Mesodermal cell (in vitro differentiated cells): ENCODE data around the gene AQP1.

Experiments
- H3K27ac ChIP-seq: 2 replicates; pipeline ENCODE4 v1.7.0; 2013; ENCODE audit warnings: mild to moderate bottlenecking, low read depth, low read length, moderate library complexity; ENCODE audit not compliant: severe bottlenecking
- H3K36me3 ChIP-seq: 2 replicates; pipeline ENCODE4 v1.7.1; 2013; ENCODE audit warnings: mild to moderate bottlenecking, low read length, moderate library complexity; ENCODE audit not compliant: control insufficient read depth, insufficient read depth
- H3K4me1 ChIP-seq: one replicate; pipeline ENCODE4 v1.7.1; 2013; ENCODE audit warnings: mild to moderate bottlenecking, low read length; ENCODE audit not compliant: insufficient read depth, control insufficient read depth, poor library complexity, severe bottlenecking
- H3K4me3 ChIP-seq: 2 replicates; pipeline ENCODE4 v1.7.0; 2013; ENCODE audit warnings: low read length, control low read depth, mild to moderate bottlenecking; ENCODE audit not compliant: insufficient read depth, poor library complexity, severe bottlenecking; ENCODE audit errors: extremely low read depth
- H3K9me3 ChIP-seq: 2 replicates; pipeline ENCODE4 v1.7.1; 2013; ENCODE audit warnings: mild to moderate bottlenecking, low read length, moderate library complexity; ENCODE audit not compliant: control insufficient read depth
- WGBS, 2 experiments: methylation state at CpG; one replicate each; pipeline ENCODE4 v1.1.5; 2013; ENCODE audit warnings: missing lambda C conversion rate in 2 of 2; ENCODE audit not compliant: insufficient coverage in 2 of 2; 5-methylcytosine and 5-hydroxymethylcytosine counted together

AQP1 gene

DNA sequence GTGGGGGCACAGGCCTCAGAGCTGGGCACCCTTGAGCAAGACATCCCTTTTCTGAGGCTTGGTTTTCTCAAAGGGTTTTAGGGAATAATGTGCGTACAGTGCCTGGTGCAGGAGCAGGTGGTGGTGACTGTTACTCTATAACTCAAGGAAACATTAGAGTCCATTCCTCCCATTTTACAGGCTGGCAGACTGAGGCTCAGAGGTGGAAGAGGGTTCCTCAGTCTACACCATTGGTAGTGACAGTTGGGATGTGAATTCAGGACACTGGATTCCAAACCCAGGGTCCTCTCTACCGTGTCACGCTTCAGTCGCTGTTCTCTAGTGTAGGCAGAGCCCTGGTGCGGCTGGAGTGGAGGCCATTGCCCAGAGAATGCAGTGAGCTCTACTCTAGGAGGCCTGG, 40.0 kb upstream of the AQP1 start:
- H3K4me3 ChIP-seq, result no peak overlapping the region
- WGBS, 2 experiments, result 98 to 100% methylated on average over 4 of the region's 5 CpGs
- no peak overlapping the region for H3K27ac ChIP-seq
- no peaks in the 10 kb centered on the region for H3K36me3 ChIP-seq
- H3K9me3 ChIP-seq, result no peaks in the 10 kb centered on the region
- H3K4me1 ChIP-seq, result peaks cover 12% of the 10 kb centered on the region

DNA sequence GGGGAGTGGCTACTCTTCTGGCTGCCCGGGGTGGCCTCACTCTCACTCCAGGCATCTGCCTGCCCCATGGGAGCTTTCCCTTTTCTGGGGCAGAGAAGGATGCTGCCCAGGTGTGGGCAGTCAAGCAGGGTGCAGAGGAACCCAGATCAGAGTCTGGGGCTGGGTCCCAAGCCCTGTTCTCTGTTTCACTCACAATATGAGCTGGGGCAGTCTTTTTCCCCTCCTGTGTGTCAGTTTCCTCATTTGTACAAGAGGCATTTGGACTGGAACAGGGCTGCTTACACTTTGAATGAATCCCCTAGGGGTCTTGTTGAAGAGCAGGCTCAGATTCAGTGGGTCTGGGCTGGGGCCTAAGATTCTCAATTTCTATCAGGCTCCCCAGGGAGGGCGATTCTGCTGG, 38.4 kb upstream of the AQP1 start:
- WGBS, 2 experiments, result 67 to 82% methylated on average over 1 to 2 of the region's 2 CpGs
- Histone ChIP-seq H3K9me3 (no peaks in the 10 kb centered on the region), H3K4me1 (peaks cover 14% of the 10 kb centered on the region), H3K4me3 (no peak overlapping the region), H3K36me3 (no peaks in the 10 kb centered on the region), H3K27ac (no peak overlapping the region)

DNA sequence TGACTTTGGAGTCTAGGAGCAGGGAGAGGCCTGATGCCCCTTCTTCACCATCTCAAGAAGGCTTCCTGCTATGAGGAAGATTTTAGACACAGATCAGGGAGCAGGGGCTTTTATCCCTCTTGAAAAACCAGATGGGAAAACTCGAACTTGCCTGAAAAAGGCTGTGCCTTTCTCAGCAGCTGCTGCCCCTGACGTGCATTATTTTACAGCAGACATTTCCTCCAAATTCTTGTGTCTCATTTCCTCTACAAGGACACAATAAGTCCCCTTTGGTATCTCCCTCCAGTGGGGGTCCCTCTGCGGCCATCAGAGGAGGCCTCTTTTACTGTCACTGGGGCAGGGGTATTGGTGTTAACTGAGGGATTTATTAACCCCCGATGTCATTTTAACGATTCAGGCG, 38.0 kb upstream of the AQP1 start:
- Histone ChIP-seq H3K36me3 (no peaks in the 10 kb centered on the region), H3K27ac (no peak overlapping the region), H3K4me1 (peaks cover 14% of the 10 kb centered on the region), H3K4me3 (no peak overlapping the region), H3K9me3 (no peaks in the 10 kb centered on the region)
- 80 to 100% methylated on average over 1 to 2 of the region's 6 CpGs for WGBS, 2 experiments

DNA sequence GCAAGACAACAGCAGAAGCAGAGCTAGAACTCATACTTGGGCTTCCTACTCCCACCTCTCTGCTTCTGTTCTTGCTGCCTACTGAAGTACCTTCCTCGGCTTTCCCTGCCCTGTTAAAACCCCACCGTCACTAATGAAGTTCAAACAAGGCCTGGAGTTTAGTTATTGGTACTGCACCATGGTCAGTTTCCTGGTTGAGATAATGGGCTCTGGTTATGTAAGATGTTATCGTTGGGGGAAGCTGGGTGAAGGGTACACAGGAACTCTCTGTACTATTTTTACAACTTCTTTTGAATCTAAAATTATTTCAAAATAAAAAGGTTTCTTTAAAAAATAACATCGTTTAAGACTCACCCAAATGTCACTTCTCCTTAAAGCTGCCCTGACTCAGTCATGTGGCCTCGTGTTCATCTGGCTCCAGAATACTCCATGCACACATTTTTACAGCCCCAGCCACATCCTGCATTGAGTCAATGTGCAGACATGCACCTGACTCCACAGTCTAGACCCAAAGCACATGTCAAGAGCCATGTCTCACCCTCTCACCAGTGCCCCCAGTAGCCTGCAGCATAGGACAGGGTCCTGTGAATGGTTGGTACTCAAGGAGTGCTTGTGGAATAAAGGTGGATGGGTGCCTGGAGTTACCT, 36.9 kb upstream of the AQP1 start:
- 90 to 95% methylated on average over 3 to 4 of the region's 5 CpGs for WGBS, 2 experiments
- H3K9me3 ChIP-seq, result no peaks in the 10 kb centered on the region
- H3K4me1 ChIP-seq, result peaks cover 22% of the 10 kb centered on the region
- H3K27ac ChIP-seq, result no peak overlapping the region
- H3K4me3 ChIP-seq, result no peak overlapping the region
- H3K36me3 ChIP-seq, result no peaks in the 10 kb centered on the region

DNA sequence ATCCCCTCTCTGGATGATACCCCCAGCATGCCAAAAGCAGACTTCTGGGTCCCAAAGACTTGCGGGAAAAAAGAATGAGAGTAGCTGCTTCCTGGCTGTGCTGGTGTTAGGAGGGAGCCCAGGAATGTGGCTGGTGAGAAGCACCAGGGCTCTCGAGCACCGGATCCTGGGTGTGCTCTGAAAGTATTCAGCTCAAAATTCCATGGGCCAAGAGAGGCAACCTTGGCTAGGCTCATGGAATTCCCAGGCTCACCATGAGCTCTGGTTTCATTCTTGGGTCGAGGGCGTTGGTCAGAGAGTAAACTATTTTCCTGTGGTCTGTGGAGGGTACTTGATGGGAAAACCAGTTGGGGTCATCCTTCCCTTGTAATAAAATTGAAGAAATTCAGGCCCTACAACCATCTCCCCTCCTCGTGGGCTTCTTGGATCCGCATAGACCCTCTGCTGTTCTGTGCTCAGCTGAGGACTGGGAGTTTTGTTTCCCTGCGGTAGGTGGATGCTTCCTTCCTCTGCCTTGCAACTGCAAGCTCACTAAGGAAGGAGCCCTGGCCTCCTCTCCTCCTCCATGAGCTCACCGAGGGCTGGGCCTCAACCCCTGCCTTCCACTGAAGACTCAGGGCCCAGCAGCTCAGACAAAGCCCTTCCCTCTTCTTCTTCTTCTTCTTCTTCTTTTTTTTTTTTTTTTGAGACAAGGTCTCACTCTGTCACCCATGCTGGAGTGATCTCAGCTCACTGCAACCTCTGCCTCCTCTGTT, 34.5 kb upstream of the AQP1 start:
- H3K4me1 ChIP-seq, result peaks cover 33% of the 10 kb centered on the region
- peak overlapping the region; percentile 79 for H3K27ac ChIP-seq
- H3K4me3 ChIP-seq, result no peak overlapping the region
- 71 to 81% methylated on average over 6 to 7 of the region's 9 CpGs for WGBS, 2 experiments
- no peaks in the 10 kb centered on the region for H3K36me3 ChIP-seq
- no peaks in the 10 kb centered on the region for H3K9me3 ChIP-seq

DNA sequence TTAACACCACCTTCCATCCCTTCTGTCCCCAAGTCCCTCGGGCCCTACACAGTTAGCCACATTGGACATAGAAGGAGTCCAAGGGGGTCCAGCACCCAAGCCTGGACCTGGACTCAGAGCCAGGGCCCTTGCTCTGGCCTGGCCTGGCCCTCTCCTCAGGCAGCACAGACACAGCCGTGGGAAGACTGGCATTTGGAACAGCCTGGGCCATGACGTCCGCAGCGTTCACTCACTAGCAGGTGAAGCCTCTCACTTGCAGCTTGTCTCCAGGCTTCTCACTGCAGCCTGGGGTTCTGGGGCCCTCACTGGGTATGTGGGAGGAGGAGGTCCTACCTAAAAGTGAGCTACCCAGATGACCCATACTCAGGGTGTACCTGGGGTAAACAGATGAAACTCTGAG, 33.7 kb upstream of the AQP1 start:
- H3K4me3 ChIP-seq, result no peak overlapping the region
- H3K36me3 ChIP-seq, result no peaks in the 10 kb centered on the region
- no peak overlapping the region for H3K27ac ChIP-seq
- H3K9me3 ChIP-seq, result no peaks in the 10 kb centered on the region
- H3K4me1 ChIP-seq, result peaks cover 33% of the 10 kb centered on the region
- WGBS, 2 experiments, result 80 to 98% methylated on average over 2 to 5 of the region's 5 CpGs

DNA sequence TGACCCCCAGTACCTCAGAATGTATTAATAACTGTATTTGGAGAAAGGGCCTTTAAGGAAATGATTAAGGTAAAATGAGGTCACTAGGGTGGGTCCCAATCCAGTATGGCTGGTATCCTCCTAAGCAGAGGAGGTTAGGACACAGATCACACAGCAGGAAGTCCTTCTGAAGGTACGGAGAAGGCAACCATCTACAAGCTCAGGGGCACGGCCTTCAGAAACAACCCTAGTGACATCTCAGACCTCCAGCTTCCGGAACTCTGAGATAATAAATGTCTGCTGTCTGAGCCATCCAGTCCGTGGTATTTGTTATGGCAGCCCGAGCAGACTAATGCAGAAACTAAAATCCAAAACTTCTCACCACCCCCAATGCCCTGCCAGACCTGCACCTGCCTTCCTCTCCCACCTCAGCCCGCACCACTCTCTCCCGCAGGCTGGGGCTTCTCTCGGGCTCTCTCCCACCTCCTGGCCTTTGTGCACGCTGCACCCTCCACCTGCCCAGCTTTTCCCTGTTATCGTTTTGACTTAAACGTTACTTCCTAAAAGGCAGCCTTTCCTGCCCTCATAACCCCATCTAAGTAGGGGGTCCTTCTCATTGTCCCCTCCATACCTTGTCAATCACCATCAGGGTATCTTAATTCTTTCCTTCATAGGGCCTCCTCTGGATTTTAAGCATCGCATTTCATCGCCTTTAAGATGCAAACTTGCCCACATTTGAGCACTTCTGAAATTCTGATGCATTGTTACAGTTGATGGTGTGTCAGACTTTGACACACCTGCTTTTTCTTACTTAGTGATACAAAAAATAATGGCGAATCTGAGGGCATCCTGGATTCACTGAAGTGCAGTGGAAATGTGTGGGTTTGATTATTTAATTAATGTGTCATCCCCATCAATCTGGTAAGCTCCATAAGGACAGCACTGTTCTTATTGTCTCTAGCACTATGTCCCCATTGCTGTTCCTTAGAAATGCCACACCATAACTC, 32.2 kb upstream of the AQP1 start:
- 68 to 72% methylated on average over 11 to 13 of the region's 14 CpGs for WGBS, 2 experiments
- Histone ChIP-seq H3K36me3 (no peaks in the 10 kb centered on the region), H3K27ac (peak overlapping the region; percentile 76), H3K9me3 (no peaks in the 10 kb centered on the region), H3K4me3 (no peak overlapping the region), H3K4me1 (peaks cover 33% of the 10 kb centered on the region)

DNA sequence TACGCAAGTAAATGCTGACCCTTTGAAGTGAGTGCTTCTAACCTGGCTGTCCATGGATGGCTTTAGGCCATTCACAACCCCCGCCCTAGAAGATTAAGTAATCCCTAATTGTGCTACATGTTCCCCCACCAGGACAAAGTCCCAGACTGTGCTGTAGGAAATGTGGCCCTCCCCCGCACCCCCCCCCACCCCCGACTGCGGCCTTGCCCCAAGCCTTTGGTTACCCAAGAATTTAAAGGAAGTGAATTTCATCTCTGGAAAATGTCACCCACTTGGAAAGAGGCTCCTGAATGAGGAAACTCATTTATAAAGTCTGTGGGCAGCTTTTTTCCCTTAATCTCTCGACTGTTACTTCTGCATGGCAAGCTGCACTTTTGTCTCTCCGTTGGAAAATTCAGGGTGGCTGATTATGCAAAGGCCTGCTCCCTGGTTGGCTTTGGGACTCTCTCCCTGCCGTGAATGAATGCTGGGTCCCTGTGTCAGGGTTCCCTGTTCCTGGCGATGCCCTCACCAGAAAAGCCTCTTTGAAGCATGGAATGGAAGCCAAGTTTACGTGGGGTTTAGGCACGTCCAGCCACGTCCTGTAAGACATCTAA, 31.4 kb upstream of the AQP1 start:
- H3K4me3 ChIP-seq, result no peak overlapping the region
- H3K36me3 ChIP-seq, result no peaks in the 10 kb centered on the region
- H3K27ac ChIP-seq, result peak overlapping the region; percentile 76
- 58 to 76% methylated on average over 5 to 6 of the region's 12 CpGs for WGBS, 2 experiments
- H3K9me3 ChIP-seq, result no peaks in the 10 kb centered on the region
- H3K4me1 ChIP-seq, result peaks cover 33% of the 10 kb centered on the region

DNA sequence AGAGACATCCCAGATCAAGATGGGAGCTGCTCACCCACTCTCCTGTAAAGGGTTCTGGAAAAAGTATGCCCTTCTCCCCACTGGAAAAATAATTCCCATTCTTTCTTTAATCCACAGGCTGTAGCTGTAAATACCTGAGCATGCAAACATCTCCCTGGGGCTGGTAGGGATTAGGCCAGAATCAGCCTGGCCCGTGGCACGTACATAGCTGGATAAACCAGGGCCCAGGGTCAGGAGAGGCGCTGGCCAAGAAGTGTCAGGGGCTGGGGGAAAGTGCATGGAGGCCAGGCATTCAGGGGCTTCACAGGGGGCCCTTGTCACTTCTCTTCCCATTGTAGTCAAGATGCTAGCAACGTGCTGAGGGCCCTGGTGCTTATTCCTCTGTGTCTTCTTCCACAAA, 30.7 kb upstream of the AQP1 start:
- 60 to 67% methylated on average over 2 to 4 of the region's 4 CpGs for WGBS, 2 experiments
- Histone ChIP-seq H3K4me1 (peaks cover 33% of the 10 kb centered on the region), H3K9me3 (no peaks in the 10 kb centered on the region), H3K4me3 (no peak overlapping the region), H3K27ac (peak overlapping the region; percentile 76), H3K36me3 (no peaks in the 10 kb centered on the region)

DNA sequence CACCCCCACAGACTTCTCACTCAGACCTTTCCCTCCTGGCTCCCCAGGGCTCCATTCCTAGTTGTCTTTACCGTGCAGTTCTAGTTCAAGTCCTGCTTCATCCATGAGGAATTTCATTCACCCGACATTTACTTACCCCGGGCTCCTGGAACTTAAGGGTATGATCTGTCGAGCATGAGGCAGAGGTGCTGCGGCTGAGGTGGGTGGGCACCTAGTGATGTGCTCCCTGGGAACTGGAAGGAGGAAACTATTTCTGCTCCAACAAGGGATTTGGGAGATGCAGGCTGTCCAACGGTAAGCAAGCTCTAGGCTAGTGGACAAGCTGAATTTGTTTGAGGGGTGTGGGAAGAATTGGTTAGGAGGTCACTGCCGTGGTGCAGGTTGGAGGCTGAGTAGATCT, 30.2 kb upstream of the AQP1 start:
- 90 to 94% methylated on average over 4 to 7 of the region's 7 CpGs for WGBS, 2 experiments
- peak overlapping the region; percentile 62 for H3K27ac ChIP-seq

More for the DNA sequence above, 30.2 kb upstream of the AQP1 start:
- Histone ChIP-seq H3K4me1 (peaks cover 29% of the 10 kb centered on the region), H3K36me3 (no peaks in the 10 kb centered on the region), H3K9me3 (no peaks in the 10 kb centered on the region), H3K4me3 (no peak overlapping the region)
